Effector CD8-positive, alpha-beta T cell (primary cell): ENCODE results near the gene ABI2.
"Not testable (repeated sequence)": the region's sequence is repeated elsewhere in the genome, so short reads cannot be mapped to it uniquely, and the experiment has no call there.

Experiments
- DNase-seq: peaks from one replicate; lab custom pipeline; 2025; lab: John Stamatoyannopoulos, UW
- total RNA-seq, 4 experiments: gene quantifications; one replicate each; lab custom pipeline; 2026; lab: John Stamatoyannopoulos, UW

The ABI2 gene
- total RNA-seq, result 38.4 to 55.5 (median 49.3) reads per million in 4 experiments

- peak; percentile 54 for DNase-seq
Measured at GRCh38 chr2:203327901-203328759, at the start of gene ABI2. Gene ABI2, plus strand, starts transcription at chr2:203328394. Its CDS starts 121 bp downstream, at chr2:203328515.

DNA sequence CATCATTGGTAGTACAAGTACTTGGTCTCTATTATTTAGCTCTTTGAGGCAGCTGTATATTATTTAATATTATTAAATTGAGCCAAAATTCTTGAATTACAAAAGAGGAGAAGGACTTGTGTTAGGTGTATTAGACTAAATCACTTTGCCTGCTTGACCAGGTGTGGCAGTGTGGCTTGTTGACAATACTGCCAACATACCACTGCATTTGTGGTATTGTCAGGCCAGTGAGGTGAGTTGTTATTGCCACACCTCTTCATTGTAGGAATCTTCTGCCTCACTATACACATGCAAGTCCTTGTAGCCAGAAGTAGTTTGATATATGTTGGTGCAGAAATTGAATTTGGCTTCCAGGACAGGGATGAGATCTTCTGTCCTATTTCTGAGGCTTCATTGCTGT lies 48.9 kb upstream of the ABI2 start:
- DNase-seq, result no peak

DNA sequence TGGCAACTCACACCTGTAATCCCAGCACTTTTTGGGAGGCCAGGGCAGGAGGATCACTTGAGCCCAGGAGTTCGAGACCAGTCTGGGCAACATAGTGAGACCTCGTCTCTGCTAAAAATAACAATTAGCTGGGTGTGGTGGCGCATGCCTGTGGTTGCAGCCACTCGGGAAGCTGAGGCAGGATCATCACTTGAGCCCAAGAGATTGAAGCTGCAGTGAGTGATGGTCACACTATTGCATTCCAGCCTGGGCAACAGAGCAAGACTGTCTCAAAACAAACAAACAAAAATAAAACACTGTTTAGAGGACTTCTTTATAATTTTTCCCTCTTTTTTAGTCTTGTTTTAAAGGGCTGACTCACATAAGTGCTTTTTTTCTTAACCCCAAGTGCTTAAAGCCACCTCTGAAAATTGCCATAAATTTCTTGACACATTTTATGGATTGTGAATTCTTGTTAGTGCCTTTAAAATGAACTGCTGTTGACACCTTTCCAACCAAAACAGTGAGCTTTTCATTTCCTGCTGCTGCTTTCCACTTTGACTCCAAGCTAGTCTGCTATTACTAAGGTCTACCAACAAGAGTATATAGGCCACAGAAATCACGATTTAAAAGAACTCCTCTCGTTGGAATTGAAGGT lies 47.6 kb upstream of the ABI2 start:
- DNase-seq, result no peak

DNA sequence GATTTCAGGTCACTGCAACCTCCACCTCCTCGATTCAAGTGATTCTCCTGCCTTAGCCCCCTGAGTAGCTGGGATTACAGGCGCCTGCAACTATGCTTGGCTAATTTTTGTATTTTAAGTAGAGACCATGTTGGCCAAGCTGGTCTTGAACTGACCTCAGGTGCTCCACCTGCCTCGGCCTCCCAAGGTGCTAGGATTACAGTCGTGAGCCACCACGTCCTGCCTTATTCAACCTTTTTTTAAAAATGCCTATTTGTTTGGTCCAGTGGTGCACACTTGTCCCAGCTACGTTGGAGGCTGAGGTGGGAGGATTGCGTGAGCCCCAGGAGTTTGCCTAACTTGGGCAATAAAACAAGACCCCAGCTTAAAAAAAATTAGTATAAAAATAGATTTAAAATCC lies 46.1 kb upstream of the ABI2 start:
- no peak for DNase-seq

GRCh38 chr2:203286532-203286931 lies 41.7 kb upstream of the ABI2 start:
- no peak for DNase-seq

DNA sequence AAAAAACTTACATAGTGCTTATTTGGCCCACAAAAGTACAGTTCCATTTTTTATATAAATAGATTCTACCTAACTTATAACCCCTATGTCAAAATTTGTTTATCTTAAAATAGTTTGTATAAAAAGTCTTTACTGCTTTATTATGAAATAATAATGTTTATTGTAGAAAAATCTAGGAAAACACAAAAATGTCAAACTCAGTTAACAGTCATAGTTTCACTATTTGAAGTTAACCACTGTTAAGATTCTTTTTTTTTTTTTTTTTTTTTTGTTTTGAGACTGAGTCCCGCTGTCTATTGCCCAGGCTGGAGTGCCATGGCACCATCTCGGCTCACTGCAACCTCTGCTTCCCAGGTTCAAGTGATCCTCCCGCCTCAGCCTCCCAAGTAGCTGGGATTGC lies 26.5 kb upstream of the ABI2 start:
- no peak for DNase-seq

- not testable (repeated sequence) for DNase-seq
Measured at GRCh38 chr2:203302586-203302985, 25.6 kb upstream of the ABI2 start.

DNA sequence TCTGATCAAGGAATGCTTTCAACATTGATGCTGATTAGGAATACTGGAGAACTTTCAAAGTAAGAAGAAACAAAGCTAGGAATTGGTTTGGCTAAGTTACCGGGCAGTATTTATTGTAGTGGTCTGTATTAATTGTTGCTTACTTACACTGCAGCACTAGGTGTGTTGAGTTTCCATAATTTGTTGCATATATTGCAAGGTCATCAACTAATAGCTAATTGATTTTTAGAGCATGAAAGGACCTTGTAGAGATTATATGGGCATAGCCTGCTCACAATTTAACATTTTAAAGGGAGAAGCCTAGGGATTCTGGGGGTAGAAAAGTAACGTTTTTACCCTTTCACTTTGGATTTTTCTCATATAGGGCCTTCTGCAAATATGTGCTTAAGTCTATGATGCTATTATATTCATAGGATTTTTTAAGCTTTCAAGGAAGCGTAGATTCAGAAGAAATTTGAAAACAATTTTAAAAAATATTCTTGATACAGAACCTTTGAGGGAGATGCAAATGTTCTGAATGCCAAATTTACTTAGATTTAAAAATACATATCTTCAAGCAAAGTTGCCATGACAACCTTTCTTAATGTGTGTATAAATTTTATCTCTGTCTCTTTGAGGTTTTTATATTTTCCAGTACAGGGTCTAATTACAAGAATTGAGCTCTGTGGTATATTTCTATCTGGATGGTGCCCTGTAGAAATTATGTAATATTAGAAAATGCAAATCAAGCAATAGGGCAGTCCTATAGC lies 17.3 kb upstream of the ABI2 start:
- DNase-seq, result no peak

- no peak for DNase-seq
Measured at GRCh38 chr2:203326356-203326755, 1.8 kb upstream of the ABI2 start.

GRCh38 chr2:203327582-203327900 lies 653 bp upstream of the ABI2 start:
- DNase-seq, result no peak

DNA sequence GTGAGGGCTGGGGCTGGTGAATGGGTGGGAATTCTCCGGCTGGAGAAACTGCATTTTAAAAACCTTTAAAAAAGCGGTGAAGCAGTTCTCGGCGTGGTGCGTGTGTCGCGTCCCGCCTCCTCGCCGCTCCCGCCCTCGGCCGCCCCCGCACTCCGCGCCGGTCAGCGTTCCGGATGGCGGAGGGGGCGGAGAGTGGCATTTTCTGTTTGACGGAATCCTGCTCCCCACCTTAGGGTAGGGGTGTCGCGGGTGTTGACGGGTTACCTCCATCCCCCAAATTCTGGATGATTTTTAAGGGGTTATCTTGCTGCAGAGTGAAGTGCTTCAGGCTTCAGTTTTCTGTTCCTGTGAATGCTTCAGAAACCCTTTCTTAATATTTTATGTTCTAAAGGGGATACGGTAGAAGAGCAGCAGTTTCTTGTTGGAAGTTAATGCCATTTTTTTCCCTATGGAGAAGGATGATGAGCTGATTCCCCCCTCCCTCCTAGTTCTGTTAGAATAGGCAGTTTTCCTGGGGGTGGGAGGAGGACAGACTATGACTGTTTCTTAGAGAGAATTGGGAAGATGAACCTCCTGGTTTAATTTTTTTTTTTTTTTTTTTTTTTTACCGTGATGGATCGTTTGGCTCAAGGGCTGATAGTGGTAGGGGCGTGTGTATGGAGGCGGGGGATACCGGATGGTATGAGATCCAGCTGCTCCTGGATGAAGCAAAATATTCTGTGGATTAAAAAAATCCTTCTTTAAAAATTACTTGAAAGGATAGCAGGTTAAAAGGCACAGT lies 756 bp downstream of the ABI2 start:
- peak; percentile 15 for DNase-seq

DNA sequence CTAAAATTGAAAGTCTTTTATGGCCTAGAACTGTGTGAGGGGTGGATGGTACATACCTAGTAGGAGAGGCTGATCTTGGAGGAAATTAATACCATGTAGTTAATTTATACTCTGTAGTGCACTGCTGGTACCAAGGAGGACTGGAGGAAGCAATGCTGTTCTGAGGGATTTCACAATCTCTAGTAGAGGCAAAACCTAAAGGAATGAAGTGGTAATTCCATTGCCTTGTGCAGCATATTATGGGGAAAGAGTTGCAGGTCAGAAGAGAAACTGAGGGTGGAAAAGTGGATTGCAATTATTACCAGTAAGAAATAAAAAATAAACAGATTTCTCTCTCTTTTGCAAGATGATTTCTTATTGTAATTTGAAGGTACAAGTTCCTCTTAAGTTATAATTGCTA lies 2.2 kb downstream of the ABI2 start:
- DNase-seq, result no peak

- DNase-seq, result no peak
Measured at GRCh38 chr2:203338322-203338721, 10.1 kb downstream of the ABI2 start.

DNA sequence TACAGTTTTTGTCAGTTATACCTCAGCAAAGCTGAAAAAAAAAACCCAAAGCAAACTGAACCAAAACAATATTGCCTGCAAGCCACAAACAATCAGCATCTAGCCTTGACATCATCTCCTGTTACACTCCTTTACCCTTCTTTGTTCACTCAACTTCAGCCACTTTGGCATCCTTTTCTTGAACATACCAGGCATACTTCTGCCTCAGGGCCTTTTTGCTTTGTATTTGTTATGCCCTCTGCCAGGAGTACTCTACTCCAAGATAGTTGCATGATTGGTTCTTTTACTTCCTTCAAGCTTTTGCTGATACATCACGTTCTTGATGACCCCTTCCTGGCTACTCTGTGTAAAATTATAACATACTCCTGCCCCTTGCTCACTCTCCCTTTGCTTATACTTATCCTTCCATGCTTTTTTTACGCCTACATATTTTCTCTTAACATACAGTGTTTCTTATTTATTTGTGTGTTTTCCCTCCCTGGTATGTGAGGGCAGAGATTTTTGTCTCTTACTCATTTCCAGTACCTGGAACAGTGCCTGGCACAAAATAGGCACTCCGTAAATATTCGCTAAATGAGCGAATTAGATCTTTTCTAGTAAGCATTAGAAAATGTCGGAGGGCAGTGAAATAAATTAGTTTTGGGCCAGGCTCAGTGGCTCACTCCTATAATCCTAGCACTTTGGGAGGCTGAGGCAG lies 12.7 kb downstream of the ABI2 start:
- no peak for DNase-seq

GRCh38 chr2:203341741-203342310 lies 13.6 kb downstream of the ABI2 start:
- DNase-seq, result no peak

DNA sequence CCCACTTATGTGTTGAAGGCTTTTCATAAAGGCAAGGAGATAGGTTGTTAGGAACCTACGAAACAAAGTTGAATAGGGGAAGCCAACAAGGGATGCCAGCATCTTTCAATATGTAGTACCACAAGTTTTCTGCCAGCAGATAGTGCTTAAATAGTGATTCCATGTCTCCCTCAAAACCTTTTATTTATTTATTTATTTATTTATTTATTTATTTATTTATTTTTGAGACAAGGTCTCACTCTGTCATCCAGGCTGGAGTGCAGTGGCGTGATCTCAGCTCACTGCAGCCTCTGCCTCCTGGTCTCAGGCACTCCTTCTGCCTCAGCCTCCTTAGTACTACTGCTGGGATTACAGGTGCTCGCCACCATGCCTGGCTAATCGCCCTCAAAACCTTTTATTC lies 14.2 kb downstream of the ABI2 start:
- DNase-seq, result not testable (repeated sequence)

DNA sequence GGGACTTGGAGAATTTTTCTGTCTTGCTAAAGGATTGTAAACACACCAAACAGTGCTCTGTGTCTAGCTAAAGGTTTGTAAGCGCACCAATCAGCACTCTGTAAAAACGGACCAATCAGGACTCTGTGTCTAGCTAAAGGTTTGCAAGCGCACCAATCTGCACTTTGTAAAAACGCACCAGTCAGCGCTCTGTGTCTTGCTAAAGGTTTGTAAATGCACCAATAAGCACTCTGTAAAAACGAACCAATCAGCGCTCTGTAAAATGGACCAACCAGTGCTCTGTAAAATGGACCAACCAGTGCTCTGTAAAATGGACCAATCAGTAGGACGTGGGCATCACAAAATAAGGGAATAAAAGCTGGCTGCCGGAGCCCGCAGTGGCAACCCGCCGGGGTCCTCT lies 16.5 kb downstream of the ABI2 start:
- DNase-seq, result no peak

DNA sequence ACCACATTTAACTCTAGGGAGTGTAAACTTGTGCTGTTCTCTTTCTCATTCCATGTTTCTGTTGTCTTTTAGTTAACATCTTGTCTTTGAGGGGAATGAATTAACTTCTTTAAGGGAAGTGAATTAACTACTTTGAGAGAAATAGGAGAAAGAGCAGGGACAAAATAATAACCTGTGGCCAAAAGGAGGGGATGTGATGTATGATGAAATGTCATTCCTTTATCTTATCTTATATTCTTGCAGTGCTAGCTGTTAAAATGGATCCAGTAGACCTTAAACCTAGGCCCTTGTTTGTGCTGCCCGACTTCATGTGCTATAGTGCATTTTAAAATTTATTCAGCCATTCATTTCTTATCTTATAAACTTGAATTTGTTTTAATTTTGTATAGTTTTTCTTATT lies 18.4 kb downstream of the ABI2 start:
- DNase-seq, result no peak

GRCh38 chr2:203347375-203347774 lies 19.2 kb downstream of the ABI2 start:
- DNase-seq, result no peak

GRCh38 chr2:203352604-203353255 lies 24.5 kb downstream of the ABI2 start:
- no peak for DNase-seq
